Stimulated activated CD4-positive, alpha-beta T cell treated with anti-CD3 and anti-CD28 coated beads, Interleukin-2, amount 100 ng/mL, for 4 hours (primary cell): ENCODE results near the gene ISY1.
"Not testable (repeated sequence)": the region's sequence is repeated elsewhere in the genome, so short reads cannot be mapped to it uniquely, and the experiment has no call there.

Source experiments
- DNase-seq: peaks from one replicate; pipeline ENCODE4 v3.0.0-alpha.2; 2020; ENCODE audit warnings: low read depth

Gene ISY1

GRCh38 chr3:129166579-129167332, 5.9 kb upstream of the ISY1 start:
- no peak for DNase-seq

GRCh38 chr3:129165594-129165993, 4.7 kb upstream of the ISY1 start:
- not testable (repeated sequence) for DNase-seq

GRCh38 chr3:129164500-129164899, 3.6 kb upstream of the ISY1 start:
- DNase-seq, result no peak

- no peak for DNase-seq
Observed at GRCh38 chr3:129162729-129163579, 2.1 kb upstream of the ISY1 start.

- DNase-seq, result no peak
Observed at GRCh38 chr3:129161860-129162271, 1.0 kb upstream of the ISY1 start.

GRCh38 chr3:129144786-129145185, 16.1 kb downstream of the ISY1 start:
- no peak for DNase-seq

GRCh38 chr3:129141011-129141410, 19.9 kb downstream of the ISY1 start:
- DNase-seq, result not testable (repeated sequence)

GRCh38 chr3:129139911-129140310, 21.0 kb downstream of the ISY1 start:
- DNase-seq, result no peak

- DNase-seq, result not testable (repeated sequence)
Observed at GRCh38 chr3:129136275-129136674, 24.6 kb downstream of the ISY1 start.

- DNase-seq, result no peak
Observed at GRCh38 chr3:129132097-129132866, 28.6 kb downstream of the ISY1 start.

- DNase-seq, result no peak
Observed at GRCh38 chr3:129131465-129132088, 29.3 kb downstream of the ISY1 start.

GRCh38 chr3:129130291-129130813, 30.5 kb downstream of the ISY1 start:
- DNase-seq, result no peak

GRCh38 chr3:129128357-129129155, 32.3 kb downstream of the ISY1 start:
- no peak for DNase-seq

- no peak for DNase-seq
Observed at GRCh38 chr3:129126726-129127280, 34.1 kb downstream of the ISY1 start.

- no peak for DNase-seq
Observed at GRCh38 chr3:129123314-129124060, 37.4 kb downstream of the ISY1 start.

- no peak for DNase-seq
Observed at GRCh38 chr3:129122412-129123011, 38.4 kb downstream of the ISY1 start.

GRCh38 chr3:129121792-129122411, 39.0 kb downstream of the ISY1 start, which contains the start of gene RAB43:
TSS of gene RAB43 (minus strand) at chr3:129121804. CDS start at chr3:129121489, 315 bp downstream.
- peak; percentile 84 for DNase-seq

GRCh38 chr3:129121016-129121791, 39.7 kb downstream of the ISY1 start:
- peak; percentile 57 for DNase-seq
